ENCODE results near the gene TBC1D14. TPM values are rescaled to one million over a fixed set of nuclear protein-coding genes. Genes with fewer than 3 reads are reported as not detected.

TBC1D14 gene
- total RNA-seq (46.1 and 50.8 TPM in 2 replicates), polyA plus RNA-seq (26.5 and 33.6 TPM in 2 replicates)

GRCh38 chr4:6909113-6909969 lies at the start of gene TBC1D14:
TSS of gene TBC1D14 (plus strand) at chr4:6909826. CDS start at chr4:6923390, 13,564 bp downstream.
- Histone ChIP-seq H4K20me1 (ENCODE audit: insufficient read depth, poor library complexity, severe bottlenecking) (peaks cover 6% of the 10 kb centered on the region), H3K79me2 (peaks cover 43% of the 10 kb centered on the region), H3K4me1 (ENCODE audit: insufficient read depth) (peaks cover 38% of the 10 kb centered on the region), H3K4me3 (peak within 1 kb of the TSS; percentile 99), H3K27ac (peak within 1 kb of the TSS; percentile 100), H3K9me3 (ENCODE audit: low read depth) (no peaks in the 10 kb centered on the region), H3K4me2 (peak within 1 kb of the TSS; percentile 100), H3K36me3 (replicated peaks; ENCODE audit: insufficient read depth, low read depth) (no peaks in the 10 kb centered on the region), H3K27me3 (no peaks in the 10 kb centered on the region), H3K9me2 (replicated peaks; ENCODE audit: insufficient read depth) (no peaks in the 10 kb centered on the region), H2AFZ (peak within 1 kb of the TSS; percentile 78)
- WGBS (ENCODE audit: low lambda C conversion rate, missing lambda C conversion rate): under 1% methylated on average over 40 of the region's 108 CpGs
- TF ChIP-seq EZH2phosphoT487 (IDR thresholded peaks at IDR 0.05; ENCODE audit: low read depth, severe bottlenecking, unreplicated experiment) (no peak), CTCF (IDR thresholded peaks at IDR 0.05; ENCODE audit: poor library complexity) (peak; percentile 27), EZH2 (IDR thresholded peaks at IDR 0.05; ENCODE audit: borderline replicate concordance) (no peak)
- DNase-seq (ENCODE audit: low spot score): peak; percentile 95

GRCh38 chr4:6868386-6868785 lies 41.2 kb upstream of the TBC1D14 start:
- TF ChIP-seq EZH2phosphoT487 (IDR thresholded peaks at IDR 0.05; ENCODE audit: low read depth, severe bottlenecking, unreplicated experiment): no peak
- TF ChIP-seq EZH2 (IDR thresholded peaks at IDR 0.05; ENCODE audit: borderline replicate concordance): no peak
- no peak for TF ChIP-seq CTCF (IDR thresholded peaks at IDR 0.05; ENCODE audit: poor library complexity)
- Histone ChIP-seq H3K27ac (no peak overlapping the region), H2AFZ (no peak overlapping the region), H3K79me2 (peaks cover 19% of the 10 kb centered on the region), H3K4me3 (no peak overlapping the region), H3K9me3 (ENCODE audit: low read depth) (no peaks in the 10 kb centered on the region), H3K36me3 (replicated peaks; ENCODE audit: insufficient read depth, low read depth) (no peaks in the 10 kb centered on the region), H3K27me3 (no peaks in the 10 kb centered on the region), H3K9me2 (replicated peaks; ENCODE audit: insufficient read depth) (no peaks in the 10 kb centered on the region), H4K20me1 (ENCODE audit: insufficient read depth, poor library complexity, severe bottlenecking) (peaks cover 9% of the 10 kb centered on the region), H3K4me2 (no peak overlapping the region), H3K4me1 (ENCODE audit: insufficient read depth) (no peaks in the 10 kb centered on the region)
- DNase-seq (ENCODE audit: low spot score): no peak
- 97% methylated on average over 8 of the region's 8 CpGs for WGBS (ENCODE audit: low lambda C conversion rate, missing lambda C conversion rate)

GRCh38 chr4:6869944-6870343 lies 39.7 kb upstream of the TBC1D14 start:
- no peak for TF ChIP-seq CTCF (IDR thresholded peaks at IDR 0.05; ENCODE audit: poor library complexity)
- no peaks in the 10 kb centered on the region for H3K9me3 ChIP-seq (ENCODE audit: low read depth)
- no peaks in the 10 kb centered on the region for H3K4me1 ChIP-seq (ENCODE audit: insufficient read depth)
- no peaks in the 10 kb centered on the region for H3K27me3 ChIP-seq
- WGBS (ENCODE audit: low lambda C conversion rate, missing lambda C conversion rate): 96% methylated on average over 2 of the region's 2 CpGs
- no peak overlapping the region for H2AFZ ChIP-seq
- H4K20me1 ChIP-seq (ENCODE audit: insufficient read depth, poor library complexity, severe bottlenecking): peaks cover 9% of the 10 kb centered on the region
- H3K79me2 ChIP-seq: peaks cover 13% of the 10 kb centered on the region
- no peak overlapping the region for H3K27ac ChIP-seq
- H3K4me3 ChIP-seq: no peak overlapping the region
- H3K36me3 ChIP-seq (replicated peaks; ENCODE audit: insufficient read depth, low read depth): no peaks in the 10 kb centered on the region
- no peak overlapping the region for H3K4me2 ChIP-seq
- DNase-seq (ENCODE audit: low spot score): no peak
- no peaks in the 10 kb centered on the region for H3K9me2 ChIP-seq (replicated peaks; ENCODE audit: insufficient read depth)
